Cardiac muscle cell (in vitro differentiated cells and primary cell): ENCODE results near the gene HP1BP3. TPM values are rescaled to one million over a fixed set of nuclear protein-coding genes. Genes with fewer than 3 reads are reported as not detected.

Source experiments
- DNase-seq, 2 donors: peaks; one replicate each; pipeline versions ENCODE4 v3.0.0 to v3.0.0-alpha.2; 2010 to 2017; ENCODE audit warnings: low read depth in 1 of 2, low spot score in 1 of 2
- H3K27ac ChIP-seq: fragments of 200-600 bp; sonication (generic); 2 replicates; pipeline ENCODE4 v1.5.1; 2016
- H3K27me3 ChIP-seq: fragments of 200-600 bp; sonication (generic); 2 replicates; pipeline ENCODE4 v1.6.0; 2016; ENCODE audit warnings: control low read depth
- H3K36me3 ChIP-seq: fragments of 200-600 bp; sonication (generic); 2 replicates; pipeline ENCODE4 v1.5.1; 2016; ENCODE audit warnings: control low read depth
- H3K4me1 ChIP-seq: fragments of 200-600 bp; sonication (generic); 2 replicates; pipeline ENCODE4 v1.8.1; 2017; ENCODE audit warnings: low read depth, mild to moderate bottlenecking, mixed run types
- H3K4me3 ChIP-seq: fragments of 200-600 bp; sonication (generic); 2 replicates; pipeline ENCODE4 v1.5.1; 2016; ENCODE audit warnings: mild to moderate bottlenecking
- H3K9me3 ChIP-seq: fragments of 200-600 bp; sonication (generic); 2 replicates; pipeline ENCODE4 v1.5.1; 2017; ENCODE audit warnings: low read depth, mild to moderate bottlenecking, control low read depth
- polyA plus RNA-seq: library from polyadenylated mRNA; unstranded; fragments of >200 nt; fragmentation: Nextera tagmentation; extraction: Ambion mirVana; gene quantifications from 2 replicates; pipeline ENCODE4 v1.2.1, GENCODE V29; 2016
- total RNA-seq: library from RNA; depleted of rRNA; stranded (reverse); fragments of >200 nt; gene quantifications from 2 replicates; pipeline ENCODE4 v1.2.3, GENCODE V29; 2016
- TF ChIP-seq, protein P1 (sequence below): IDR thresholded peaks from 2 replicates; pipeline ENCODE4 v1.5.1; 2012; ENCODE audit warnings: low read depth, mild to moderate bottlenecking, low read length

The HP1BP3 gene
- total and polyA plus RNA-seq, 2 experiments from 2014 or later, result 91.0 to 178 TPM

GRCh38 chr1:20717452-20718342 lies 69.4 kb downstream of the HP1BP3 start, which contains the start of gene KIF17:
Gene KIF17 (minus strand): TSS chr1:20718007. CDS start chr1:20717706, 301 bp downstream.
- H3K27me3 ChIP-seq, result peaks cover 20% of the 10 kb centered on the region
- TF ChIP-seq, protein P1, sequence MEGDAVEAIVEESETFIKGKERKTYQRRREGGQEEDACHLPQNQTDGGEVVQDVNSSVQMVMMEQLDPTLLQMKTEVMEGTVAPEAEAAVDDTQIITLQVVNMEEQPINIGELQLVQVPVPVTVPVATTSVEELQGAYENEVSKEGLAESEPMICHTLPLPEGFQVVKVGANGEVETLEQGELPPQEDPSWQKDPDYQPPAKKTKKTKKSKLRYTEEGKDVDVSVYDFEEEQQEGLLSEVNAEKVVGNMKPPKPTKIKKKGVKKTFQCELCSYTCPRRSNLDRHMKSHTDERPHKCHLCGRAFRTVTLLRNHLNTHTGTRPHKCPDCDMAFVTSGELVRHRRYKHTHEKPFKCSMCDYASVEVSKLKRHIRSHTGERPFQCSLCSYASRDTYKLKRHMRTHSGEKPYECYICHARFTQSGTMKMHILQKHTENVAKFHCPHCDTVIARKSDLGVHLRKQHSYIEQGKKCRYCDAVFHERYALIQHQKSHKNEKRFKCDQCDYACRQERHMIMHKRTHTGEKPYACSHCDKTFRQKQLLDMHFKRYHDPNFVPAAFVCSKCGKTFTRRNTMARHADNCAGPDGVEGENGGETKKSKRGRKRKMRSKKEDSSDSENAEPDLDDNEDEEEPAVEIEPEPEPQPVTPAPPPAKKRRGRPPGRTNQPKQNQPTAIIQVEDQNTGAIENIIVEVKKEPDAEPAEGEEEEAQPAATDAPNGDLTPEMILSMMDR, result no peak
- H3K36me3 ChIP-seq, result no peaks in the 10 kb centered on the region
- H3K9me3 ChIP-seq, result no peaks in the 10 kb centered on the region
- peak within 1 kb of the TSS; percentile 35 for H3K4me3 ChIP-seq
- H3K27ac ChIP-seq, result no peak within 1 kb of the TSS
- DNase-seq, result peak; percentile 83 to 86
- H3K4me1 ChIP-seq, result no peaks in the 10 kb centered on the region

DNA sequence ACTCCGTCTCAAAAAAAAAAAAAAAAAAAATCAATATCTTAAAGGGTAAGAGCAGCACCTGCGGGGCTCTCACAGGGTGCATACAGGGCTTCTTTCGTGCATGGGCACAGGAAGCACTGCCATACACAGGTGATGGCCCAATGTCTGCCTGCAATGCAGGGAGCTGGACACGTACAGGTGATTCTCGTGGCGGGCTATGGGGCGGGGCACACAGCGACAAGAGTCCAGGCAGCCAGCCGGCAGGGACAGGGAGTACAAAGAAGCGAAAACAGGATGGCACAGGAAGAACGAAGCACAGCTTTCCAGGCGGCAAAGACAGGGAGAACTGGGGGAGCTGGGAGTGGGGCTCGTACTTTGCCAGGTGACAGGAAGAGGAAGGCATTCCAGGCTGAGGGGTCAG lies 70.9 kb downstream of the HP1BP3 start:
- Histone ChIP-seq H3K27ac (no peak overlapping the region), H3K27me3 (peaks cover 20% of the 10 kb centered on the region), H3K9me3 (no peaks in the 10 kb centered on the region), H3K4me3 (no peak overlapping the region), H3K36me3 (no peaks in the 10 kb centered on the region), H3K4me1 (no peaks in the 10 kb centered on the region)
- TF ChIP-seq, protein P1, result no peak
- DNase-seq, result no peak

GRCh38 chr1:20715406-20715805 lies 71.7 kb downstream of the HP1BP3 start:
- Histone ChIP-seq H3K27ac (no peak overlapping the region), H3K36me3 (no peaks in the 10 kb centered on the region), H3K9me3 (no peaks in the 10 kb centered on the region), H3K27me3 (peaks cover 20% of the 10 kb centered on the region), H3K4me1 (no peaks in the 10 kb centered on the region), H3K4me3 (no peak overlapping the region)
- DNase-seq, result no peak
- TF ChIP-seq, protein P1, result no peak

- no peak for DNase-seq
- H3K36me3 ChIP-seq, result no peaks in the 10 kb centered on the region
- no peaks in the 10 kb centered on the region for H3K9me3 ChIP-seq
- H3K27me3 ChIP-seq, result peaks cover 4% of the 10 kb centered on the region
- H3K4me1 ChIP-seq, result no peaks in the 10 kb centered on the region
- H3K4me3 ChIP-seq, result no peak overlapping the region
- TF ChIP-seq, protein P1, result no peak
- H3K27ac ChIP-seq, result no peak overlapping the region
Measured at GRCh38 chr1:20713440-20713839, 73.7 kb downstream of the HP1BP3 start.

GRCh38 chr1:20712215-20712577 lies 74.9 kb downstream of the HP1BP3 start:
- H3K9me3 ChIP-seq, result no peaks in the 10 kb centered on the region
- no peaks in the 10 kb centered on the region for H3K4me1 ChIP-seq
- H3K27ac ChIP-seq, result no peak overlapping the region
- TF ChIP-seq, protein P1, result no peak
- no peak overlapping the region for H3K4me3 ChIP-seq
- no peaks in the 10 kb centered on the region for H3K36me3 ChIP-seq
- no peak for DNase-seq
- no peaks in the 10 kb centered on the region for H3K27me3 ChIP-seq
